Lower leg skin (tissue), 3 donors: ENCODE results near the gene RASA2.

Experiments used
- CTCF ChIP-seq, 3 donors: fragments of 450-650 bp; IDR thresholded peaks; one replicate each; pipeline ENCODE4 v1.5.1; 2016; ENCODE audit warnings: antibody characterized with exemption in 3 of 3, mild to moderate bottlenecking in 3 of 3, moderate library complexity in 2 of 3
- POLR2A ChIP-seq, 2 donors: fragments of 450-650 bp; IDR thresholded peaks; one replicate each; pipeline ENCODE4 v1.6.1; 2016 to 2017; ENCODE audit warnings: antibody characterized with exemption in 2 of 2, mild to moderate bottlenecking in 1 of 2, moderate library complexity in 1 of 2

- TF ChIP-seq CTCF (IDR thresholded peaks at IDR 0.05) (no peak), POLR2A (IDR thresholded peaks at IDR 0.05) (no peak)
These were observed 143.1 kb downstream of the RASA2 start for GRCh38 chr3:141629976-141630375.
